Stimulated activated CD4-positive, alpha-beta T cell treated with anti-CD3 and anti-CD28 coated beads, Interleukin-12 subunit alpha, Interleukin-12 subunit beta, amount 100 ng/mL, for 4 hours (primary cell): ENCODE measurements around the gene ARHGEF7.

Source experiments
- DNase-seq: peaks from one replicate; pipeline ENCODE4 v3.0.0-alpha.2; 2020

The ARHGEF7 gene

DNA sequence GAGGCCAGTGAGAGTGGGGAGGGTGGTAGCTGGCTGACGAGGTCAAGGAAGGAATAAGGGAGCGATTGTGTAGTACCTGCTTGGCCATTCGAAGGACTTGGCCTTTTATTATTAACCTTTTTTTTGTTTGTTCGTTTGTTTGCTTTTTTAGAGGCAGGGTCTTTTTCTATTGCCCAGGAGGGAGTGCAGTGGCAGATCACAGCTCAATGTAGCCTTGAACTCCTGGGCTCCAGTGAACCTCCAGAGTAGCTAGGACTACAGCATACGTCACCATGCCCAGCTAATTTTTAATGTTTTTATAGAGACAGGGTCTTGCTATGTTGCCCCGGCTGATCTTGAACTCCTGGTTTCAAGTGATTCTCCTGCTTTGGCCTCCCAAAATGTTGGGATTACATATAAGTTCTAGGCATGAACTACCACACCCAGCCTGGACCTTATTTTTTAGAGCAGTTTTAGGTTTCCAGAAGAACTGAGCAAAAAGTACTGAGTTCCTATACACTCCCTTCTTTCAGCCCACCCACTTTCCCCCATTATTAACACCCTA, 25.5 kb downstream of the ARHGEF7 start:
- DNase-seq, result no peak

DNA sequence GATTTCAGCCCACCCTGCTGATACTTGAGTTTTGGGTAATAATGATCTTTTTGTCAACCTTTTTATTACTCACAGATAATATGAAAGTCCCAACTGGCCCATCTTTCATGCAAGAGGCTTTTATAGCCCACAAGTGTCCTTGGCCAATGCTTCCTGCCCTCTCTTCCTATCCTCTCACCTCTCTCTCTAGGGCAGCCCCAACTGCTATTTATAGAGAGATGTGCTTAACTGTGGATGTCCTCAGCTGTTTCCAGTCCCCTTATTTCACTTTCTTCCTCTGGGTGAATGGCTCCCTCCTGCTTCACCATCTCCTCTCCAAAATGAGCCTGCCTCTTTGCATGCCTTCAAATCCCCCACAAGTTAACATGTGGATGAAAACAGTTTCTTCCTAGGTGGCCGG, 27.4 kb downstream of the ARHGEF7 start:
- no peak for DNase-seq

DNA sequence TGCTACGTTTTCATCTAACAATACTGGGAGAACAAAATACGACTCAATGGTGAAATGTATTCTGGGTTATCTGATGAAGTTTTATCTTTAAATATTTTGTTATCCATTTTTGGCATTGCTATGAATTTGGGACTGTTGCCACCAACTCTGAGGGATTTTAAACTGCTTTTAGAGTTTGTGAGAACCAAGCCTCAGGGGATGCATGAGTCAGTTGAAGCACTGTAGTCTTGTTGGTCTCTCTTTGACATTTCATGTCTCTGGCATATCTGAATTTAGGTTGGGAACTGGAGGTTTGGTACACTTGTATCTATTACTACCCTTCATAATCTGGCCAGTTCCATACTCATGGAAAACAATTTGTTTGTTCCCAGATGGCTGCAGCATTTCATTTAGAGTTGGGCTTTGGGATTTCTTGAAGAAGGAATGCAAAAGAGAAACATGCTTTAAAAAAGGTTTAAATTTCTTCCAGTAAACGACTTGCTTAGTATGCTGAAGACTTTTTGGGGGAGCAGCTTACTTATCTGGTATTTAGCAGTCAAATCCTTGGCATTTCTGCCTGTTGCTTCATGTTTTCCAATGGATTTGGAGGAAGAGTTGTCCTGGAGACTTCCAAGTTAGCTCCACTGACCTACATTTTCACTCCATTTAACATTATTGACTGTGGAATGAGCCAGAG, 28.9 kb downstream of the ARHGEF7 start:
- no peak for DNase-seq

DNA sequence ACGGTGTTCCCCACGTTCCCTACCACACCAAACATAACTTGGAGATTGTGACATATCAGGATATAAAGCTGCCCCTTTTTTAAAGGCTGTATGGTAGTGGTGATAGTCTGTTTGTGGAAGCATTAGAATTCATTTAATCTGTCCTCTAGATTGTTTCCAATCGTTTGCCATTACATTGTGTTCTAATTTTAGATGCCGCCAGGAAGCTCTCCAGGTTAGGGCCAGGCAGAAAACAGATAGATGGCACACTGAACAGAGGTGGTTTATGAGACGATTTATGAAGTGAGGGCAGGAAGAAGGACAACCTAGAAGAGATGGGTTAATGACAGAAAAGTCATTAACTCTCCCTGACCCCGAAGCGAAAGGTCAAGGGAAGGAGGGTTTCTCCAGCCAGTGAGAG, 30.0 kb downstream of the ARHGEF7 start:
- DNase-seq, result no peak

DNA sequence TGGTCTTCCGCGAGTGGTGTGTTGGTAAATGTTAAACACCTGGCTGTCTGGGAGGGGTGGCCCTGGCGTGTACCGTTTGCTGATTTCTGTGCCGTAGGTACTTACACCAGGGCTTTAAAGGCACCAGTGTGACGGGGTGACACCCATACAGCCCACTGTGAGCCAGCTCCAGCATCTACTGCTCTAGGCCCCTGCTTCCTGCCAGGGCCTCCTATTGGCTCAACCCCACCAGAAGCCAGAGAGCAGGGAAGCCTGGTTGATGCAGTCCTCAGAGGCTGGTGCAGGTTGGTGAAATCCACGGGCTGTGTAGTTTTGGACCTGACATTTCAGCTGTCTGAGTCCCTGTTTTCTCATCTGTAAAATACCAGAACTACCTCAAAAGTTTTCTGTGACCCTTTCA, 30.4 kb downstream of the ARHGEF7 start:
- DNase-seq, result no peak

DNA sequence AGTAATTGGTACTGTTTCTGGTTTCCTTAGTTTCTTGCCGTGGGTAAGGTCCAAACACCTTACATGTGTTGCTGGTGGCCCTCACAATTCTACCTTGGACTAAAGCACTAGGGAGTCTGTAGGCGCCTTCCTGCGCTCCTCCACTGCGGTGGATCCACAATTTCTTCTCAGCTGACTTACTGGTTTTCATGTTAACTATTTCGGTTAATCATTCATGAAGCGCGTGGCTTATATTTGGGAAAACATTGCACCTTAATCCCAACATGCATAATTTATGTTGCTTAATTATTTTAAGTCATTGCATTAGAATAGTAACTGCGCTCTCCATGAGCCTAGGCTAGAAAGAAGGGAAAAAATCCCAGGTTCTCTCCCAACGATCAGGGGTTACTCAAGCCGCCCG, 37.7 kb downstream of the ARHGEF7 start:
- no peak for DNase-seq

DNA sequence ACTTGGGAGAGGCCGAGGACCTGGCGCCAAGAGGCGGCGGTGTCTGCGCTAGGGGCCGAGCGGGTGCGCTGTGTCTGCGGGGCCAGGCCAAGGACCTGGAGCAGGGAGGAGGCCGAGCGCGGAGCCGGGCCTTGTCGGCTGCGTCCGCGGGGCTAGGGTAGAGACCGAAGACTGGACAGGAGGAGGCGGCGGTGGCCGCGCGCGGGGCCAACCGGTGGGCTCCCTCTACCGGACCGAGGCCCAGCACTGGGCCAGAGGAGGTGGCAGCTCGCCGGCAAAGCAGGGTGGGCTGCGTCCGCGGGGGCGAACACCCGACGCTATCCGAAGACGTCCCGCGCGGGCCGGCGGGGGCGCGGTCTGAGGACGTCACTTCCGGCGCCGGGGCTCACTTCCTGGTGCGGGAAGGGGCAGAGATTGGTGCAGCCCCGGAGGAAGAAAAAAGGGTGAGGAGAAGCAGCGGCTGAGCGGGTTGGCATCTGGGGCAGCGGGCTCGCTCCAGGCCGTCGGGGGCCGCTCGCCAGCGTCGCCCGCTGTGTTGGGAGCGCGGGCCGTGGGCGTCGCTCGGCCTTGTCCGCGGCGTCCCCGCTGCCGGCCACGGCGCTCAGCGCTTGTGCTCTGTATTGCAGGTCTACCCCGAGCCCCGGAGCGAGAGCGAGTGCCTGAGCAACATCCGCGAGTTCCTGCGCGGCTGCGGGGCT, 38.3 kb downstream of the ARHGEF7 start:
- peak; percentile 94 for DNase-seq

DNA sequence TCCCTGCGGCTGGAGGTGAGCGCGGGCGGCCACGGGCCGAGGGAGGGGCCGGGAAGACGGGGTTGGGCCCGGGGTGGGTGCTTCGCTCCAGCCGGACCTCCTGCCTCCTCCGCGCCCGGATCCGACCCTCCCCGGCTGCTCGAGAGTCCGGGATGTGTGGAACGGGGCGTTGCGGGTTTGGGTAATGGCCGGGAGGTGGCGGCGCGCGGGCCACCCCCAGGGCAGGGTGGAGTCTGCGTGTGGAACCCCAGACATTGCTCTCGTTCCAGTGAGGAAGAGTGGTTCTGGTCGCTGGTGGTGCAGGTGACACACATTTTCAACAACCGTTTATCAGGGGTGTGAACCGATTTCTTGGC, 38.8 kb downstream of the ARHGEF7 start:
- DNase-seq, result peak; percentile 40

DNA sequence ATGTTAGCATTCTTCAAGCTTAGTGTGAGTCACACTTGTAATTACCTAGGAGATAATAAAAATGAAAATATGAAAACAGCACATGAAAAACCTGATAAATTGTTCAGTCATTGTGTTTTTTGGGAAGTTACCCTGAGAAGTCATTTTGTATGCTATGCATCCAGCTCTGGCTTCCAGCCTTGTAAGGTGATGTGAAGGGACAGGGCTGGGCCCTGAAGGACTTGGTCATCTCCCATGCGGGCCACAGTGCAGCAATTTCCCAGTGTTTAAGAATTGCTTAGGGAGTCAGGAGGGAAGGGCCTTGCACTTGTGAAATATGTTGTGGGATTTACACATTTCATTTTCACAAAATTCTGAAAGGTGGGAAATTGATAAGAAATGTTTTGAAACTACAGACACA, 41.3 kb downstream of the ARHGEF7 start:
- no peak for DNase-seq

DNA sequence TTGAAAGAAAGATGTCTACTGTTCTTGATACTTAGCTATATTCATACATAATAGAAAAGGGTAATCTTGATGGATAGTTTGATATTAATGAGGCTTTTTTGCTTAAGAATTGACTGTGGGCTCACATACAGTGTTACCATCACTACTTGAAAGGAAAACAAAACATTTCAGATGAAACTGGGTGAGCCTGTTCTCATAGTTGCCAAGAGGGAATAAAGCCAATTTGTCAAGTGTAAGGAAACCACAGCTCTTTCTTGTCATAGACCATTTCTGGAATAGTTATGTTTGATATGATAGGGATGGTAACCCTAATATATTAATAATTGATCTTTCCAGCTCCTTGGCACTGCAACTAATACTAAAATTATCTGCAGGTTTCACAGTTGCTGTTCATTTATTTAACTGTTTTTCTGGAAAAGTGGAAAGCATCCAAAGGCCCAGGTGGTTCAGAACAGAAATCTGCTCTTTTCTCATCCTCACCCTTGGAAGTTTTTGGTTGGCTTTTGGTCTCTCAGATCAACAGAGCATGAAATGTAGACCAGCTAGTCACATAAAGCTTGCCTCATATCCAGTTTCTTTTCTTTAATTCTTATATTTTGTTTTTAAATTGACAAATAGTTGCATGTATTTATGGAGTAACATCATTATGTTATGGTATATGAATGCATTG, 43.2 kb downstream of the ARHGEF7 start:
- DNase-seq, result no peak

DNA sequence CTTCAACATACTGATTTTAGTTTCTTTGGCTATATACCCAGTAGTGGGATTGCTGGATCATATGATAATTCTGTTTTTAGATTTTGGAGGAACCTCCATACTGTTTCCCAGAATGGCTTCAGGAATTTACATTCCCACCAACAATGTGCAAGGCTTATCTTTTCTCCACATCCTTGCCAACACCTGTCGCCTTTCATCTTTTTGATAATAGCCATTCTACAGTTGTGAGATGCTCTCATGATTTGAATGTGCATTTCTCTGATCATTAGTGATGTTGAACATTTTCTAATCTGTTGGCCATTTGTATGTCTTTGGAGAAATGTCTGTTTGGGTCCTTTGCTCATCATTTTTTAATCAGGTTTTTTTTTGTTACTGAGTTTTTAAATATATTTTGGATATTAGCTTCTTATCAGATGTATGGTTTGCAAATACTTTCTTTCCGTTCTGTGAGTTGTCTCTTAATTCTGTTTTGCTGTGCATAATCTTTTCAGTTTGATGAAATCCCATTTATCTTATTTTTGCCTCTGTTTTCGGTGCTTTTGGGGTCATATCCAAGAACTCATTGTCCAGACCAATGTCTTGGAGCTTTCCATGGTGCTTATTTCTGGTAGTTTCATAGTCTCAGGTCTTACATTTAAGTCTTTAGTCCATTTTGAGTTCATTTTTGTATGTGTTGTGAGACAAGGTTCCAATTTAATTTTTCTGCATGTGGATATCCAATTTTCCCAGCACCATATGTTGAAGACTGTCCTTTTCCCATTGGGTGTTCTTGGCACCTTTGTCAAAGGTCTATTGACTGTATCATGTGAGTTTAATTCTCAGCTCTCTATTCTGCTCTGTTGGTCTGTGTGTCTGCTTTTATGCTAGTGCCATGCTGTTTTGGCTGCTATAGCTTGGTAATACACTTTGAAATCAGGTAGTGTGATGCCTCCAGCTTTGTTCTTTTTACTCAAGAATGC, 44.5 kb downstream of the ARHGEF7 start:
- DNase-seq, result no peak

DNA sequence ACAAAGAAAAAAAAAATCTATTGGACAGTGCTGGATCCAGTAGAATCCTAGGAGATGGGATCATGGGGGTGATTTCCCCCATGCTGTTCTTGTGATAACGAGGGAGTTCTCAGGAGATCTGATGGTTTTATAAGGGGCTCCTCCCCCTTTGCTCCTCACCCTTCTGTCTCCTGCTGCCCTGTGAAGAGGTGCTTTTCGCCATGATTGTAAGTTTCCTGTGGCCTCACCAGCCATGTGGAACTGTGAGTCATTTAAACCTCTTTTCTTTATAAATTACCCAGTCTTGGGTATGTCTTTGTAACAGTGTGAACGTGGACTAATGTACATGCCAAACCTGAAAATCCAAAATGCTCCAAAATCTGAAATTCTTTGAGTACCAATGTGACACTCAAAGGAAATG, 45.5 kb downstream of the ARHGEF7 start:
- DNase-seq, result no peak

DNA sequence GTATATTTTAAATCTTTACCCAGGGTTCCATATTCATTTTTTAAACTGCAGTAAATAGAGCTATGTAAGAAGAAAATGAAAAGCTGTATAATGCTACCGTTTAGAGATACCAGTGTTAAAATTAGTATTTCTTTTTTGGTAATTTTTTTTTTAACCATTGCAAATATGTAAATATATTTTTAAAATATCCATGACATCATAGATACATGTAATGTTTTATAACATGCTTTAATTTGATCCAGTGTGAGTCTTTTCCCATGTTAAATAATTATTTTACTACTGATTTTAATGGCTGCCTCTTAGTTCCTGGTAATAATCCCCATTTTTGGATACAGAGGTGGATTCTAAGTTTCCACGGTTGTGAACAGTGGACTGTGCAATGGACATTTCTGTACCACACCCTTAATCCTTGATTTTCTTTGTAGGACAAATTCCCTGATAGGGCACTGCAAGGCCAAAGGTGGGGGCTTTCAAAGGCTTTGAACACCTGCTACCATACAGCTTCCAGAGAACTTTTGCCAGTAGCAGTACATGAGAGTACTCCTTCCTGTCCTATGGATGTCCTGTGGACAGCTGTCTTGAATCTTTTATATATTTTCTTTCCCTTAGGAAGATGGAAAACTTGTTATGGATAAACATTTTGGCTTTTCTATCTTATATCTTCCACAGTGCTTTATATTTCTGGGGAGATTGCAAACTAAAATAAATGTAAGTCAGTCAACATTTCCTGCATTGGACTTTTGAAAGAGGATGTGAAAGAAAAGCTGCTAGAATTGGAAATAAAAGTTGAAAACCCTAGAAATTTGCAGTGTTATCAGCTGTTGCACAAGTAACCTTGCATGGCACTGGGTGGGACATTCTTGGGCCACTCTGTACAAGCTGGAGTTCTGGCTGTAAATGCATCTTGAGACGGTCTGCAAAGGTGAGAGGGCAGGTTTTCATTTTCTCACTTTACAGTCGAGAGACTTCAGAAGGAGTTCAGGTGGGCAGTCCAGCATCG, 46.8 kb downstream of the ARHGEF7 start:
- no peak for DNase-seq

DNA sequence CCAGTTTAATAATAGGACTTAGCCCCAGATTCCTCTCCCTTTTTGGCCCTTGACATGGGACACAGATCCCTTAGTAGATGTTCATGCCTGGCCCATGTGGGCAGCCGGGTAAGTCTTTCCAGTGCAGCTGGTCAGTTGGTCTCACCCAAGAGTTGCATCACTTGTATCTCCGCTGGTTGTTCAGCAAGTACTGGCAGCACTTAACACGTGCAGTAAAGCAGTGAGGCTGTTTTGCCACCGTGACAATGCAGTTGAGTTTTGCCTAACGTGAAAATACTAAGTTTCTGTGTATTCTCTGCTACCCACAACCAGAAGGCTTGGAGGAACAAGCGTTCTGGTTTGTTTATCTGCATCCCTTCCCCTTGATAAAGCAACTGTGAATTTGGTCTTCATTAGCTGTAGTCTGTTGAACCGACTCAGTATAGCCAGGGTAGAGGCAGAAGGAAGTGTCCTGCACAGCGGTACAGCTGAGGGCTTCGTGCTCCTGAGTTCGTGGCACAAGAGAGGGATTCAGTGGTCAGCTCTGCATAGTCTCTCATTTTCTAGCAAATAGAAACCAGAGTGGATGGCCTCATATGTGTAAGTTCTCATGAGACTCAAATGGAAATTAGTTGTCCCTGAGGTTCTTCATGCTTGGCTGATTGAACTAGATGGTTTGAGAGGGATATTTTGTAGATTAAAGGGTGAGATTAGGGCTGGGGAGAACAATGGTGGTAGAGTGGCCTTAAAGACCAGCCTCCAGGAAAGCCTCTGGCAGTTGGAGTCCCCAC, 50.3 kb downstream of the ARHGEF7 start:
- DNase-seq, result no peak

DNA sequence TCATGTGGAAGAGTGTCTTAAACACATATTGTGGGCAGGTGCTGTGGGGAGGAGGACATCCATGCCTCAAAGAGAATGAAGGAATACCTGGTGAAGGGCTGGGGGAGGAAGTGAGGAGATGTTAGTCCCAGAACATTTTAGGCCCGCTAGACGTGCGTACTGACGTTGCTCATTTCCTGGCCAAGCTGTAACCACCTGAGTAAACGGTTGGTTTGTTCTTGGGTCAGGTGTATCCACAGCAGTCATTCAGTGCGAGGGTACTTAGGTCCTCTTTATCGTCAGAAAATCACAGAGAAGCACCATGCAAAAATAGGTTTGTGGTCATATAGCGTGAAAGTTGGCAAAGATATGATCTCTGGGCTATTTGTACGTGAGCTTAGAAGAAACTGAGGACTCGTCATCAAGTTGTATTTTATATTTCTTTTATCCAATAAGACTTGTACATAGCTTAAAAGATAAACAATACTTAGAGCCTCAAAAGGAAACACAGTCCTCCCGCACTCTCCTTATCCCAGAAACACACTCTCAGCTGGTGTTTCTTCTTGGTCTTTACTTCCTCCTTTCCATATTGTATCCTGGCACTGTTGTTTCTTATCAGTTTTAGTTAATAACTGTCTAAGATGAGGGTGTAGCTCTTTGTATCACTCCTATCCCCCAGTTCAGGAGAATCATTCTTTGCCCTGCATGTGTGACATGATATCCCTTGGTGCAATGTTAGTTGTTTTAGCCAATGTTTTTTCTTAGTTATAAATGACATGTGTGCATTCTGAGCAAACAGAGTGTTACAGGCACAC, 52.0 kb downstream of the ARHGEF7 start:
- DNase-seq, result no peak

DNA sequence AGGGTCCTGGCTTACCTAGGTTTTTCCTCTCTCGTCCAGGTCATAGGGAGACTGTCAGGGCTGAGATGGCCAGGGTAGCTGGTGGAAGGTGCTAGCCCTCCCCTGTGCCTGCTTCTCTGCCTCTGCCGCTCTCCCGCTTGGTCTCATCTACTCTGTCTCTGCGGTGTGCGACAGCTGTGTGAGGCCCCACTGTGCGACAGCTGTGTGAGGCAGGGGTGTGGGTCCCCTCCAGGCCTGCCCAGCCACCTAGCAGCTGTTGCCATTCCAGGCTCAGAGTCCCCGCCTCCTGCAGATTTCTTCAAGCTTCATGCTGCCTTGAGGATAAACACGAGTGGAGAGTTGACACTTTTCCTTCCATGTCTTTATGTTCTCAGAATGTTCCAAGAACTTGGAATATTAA, 53.0 kb downstream of the ARHGEF7 start:
- no peak for DNase-seq

DNA sequence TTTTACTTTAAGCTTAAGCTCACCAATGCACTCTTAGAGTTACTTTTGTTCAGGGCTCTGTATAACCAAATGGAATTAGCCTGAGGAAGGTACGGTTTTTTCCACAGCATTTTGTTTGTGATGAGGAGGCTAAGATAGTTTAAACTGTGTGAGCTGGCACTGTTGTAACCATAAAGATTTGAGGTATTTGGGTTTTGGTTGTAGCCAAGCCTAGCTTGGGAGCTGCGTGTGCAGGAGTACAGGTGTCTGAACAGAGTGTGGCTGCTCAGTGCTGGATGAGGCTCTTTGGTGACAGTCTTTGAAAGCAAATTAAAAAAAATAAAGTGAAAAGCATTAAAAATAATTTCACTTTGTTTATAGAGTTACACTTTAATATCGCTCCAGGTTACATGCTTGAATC, 56.0 kb downstream of the ARHGEF7 start:
- DNase-seq, result no peak

DNA sequence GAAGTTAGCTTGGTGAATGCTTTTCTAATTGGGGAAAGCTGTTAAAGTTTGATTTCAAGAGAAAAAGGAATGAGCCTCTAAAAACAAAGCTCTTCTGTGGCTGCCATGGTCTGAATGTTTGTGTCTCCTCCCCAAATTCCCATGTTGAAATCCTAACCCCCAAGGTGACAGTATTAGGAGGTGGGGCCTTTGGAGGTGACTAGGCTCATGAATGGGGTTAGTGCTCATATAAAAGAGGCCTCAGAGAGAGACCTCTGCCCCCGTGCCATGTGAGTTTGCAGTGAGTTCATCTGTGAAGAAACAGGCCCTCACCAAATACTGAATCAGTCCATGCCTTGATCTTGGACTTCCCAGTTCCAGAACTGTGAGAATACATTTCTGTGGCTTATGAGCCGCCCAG, 56.5 kb downstream of the ARHGEF7 start:
- DNase-seq, result no peak

DNA sequence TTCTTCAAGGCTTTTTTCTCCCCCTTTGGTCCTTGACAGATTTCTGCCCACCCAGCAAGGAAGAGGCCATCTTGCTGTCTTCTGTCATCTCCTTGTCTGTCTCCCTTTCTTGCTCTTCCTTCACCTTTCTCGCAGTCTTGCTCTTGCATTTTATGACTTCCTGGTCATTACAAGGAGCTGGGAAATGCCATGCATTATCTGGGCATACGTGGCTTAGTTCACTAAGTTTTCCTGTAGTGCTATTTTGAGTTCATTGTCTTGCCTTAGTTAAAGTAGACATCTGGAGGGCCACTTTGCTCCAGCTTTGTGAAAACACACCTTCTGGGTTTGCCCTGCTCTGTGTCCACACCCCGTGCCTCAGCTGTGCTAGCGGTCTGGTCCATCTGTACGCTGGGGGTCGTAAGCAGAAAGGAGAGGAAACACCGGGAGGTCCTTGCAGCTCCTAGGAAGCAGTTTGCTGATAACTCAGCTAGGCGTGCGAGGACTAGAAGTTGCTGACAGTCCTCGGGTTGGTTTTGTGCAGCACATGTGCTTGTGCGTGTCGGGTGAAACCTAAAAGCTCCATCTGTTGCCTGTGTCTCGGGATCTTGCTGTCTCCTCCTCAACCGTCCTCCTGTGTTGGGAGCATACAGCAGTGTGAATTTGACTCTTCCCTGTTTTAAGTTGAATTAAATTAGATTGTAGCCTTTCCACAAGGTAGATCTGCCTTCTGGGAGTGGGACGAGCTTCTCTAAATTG, 59.4 kb downstream of the ARHGEF7 start:
- DNase-seq, result no peak
